Fibroblast of lung (primary cell): Measurements from ENCODE around the gene RERG. TPM values are rescaled to one million over a fixed set of nuclear protein-coding genes. Genes with fewer than 3 reads are reported as not detected.
"Not testable (repeated sequence)": the region's sequence is repeated elsewhere in the genome, so short reads cannot be mapped to it uniquely, and the experiment has no call there.

Experiments
- DNase-seq, 2 donors: peaks; one replicate each; pipeline versions ENCODE4 v3.0.0 to v3.0.0-alpha.2; 2010; ENCODE audit warnings: low read depth in 2 of 2
- H2AFZ ChIP-seq: 2 replicates; pipeline ENCODE4 v1.5.1; 2012; ENCODE audit warnings: low read length, control low read depth, inconsistent platforms
- H3K27ac ChIP-seq: 2 replicates; pipeline ENCODE4 v1.5.1; 2011; ENCODE audit warnings: low read length, control low read depth; ENCODE audit not compliant: insufficient read depth
- H3K27me3 ChIP-seq: 2 replicates; pipeline ENCODE4 v1.5.1; 2011; ENCODE audit warnings: mild to moderate bottlenecking, low read length; ENCODE audit not compliant: control insufficient read depth, insufficient read depth
- H3K36me3 ChIP-seq: 2 replicates; pipeline ENCODE4 v1.5.1; 2011; ENCODE audit warnings: low read length; ENCODE audit not compliant: control insufficient read depth, insufficient read depth
- H3K4me1 ChIP-seq: 2 replicates; pipeline ENCODE4 v1.5.1; 2011; ENCODE audit warnings: low read length; ENCODE audit not compliant: control insufficient read depth, insufficient read depth; ENCODE audit errors: extremely low read depth
- H3K4me2 ChIP-seq: 2 replicates; pipeline ENCODE4 v1.5.1; 2011; ENCODE audit warnings: low read length, control low read depth; ENCODE audit not compliant: insufficient read depth; ENCODE audit errors: extremely low read depth
- H3K4me3 ChIP-seq, 4 experiments: fragments of 200-600 bp in 1 of 4; sonication (generic) in 1 of 4; replicated peaks in 1 of 4; 2 replicates each; pipeline ENCODE4 v1.5.1; 2011 to 2016; ENCODE audit warnings: low read length in 4 of 4, low read depth in 3 of 4, mild to moderate bottlenecking in 3 of 4, control low read depth in 2 of 4, inconsistent platforms in 1 of 4, mixed read lengths in 1 of 4; ENCODE audit not compliant: insufficient read depth in 1 of 4; ENCODE audit errors: control extremely low read depth in 1 of 4
- H3K79me2 ChIP-seq: 2 replicates; pipeline ENCODE4 v1.5.1; 2012; ENCODE audit warnings: mild to moderate bottlenecking, low read length, inconsistent platforms; ENCODE audit not compliant: control insufficient read depth, insufficient read depth
- H3K9ac ChIP-seq: 2 replicates; pipeline ENCODE4 v1.5.1; 2011; ENCODE audit warnings: mild to moderate bottlenecking, low read length, control low read depth; ENCODE audit not compliant: insufficient read depth
- H3K9me3 ChIP-seq: 2 replicates; pipeline ENCODE4 v1.5.1; 2012; ENCODE audit warnings: low read depth, low read length; ENCODE audit not compliant: control insufficient read depth, insufficient read depth
- H4K20me1 ChIP-seq: 2 replicates; pipeline ENCODE4 v1.5.1; 2011; ENCODE audit warnings: low read length; ENCODE audit not compliant: control insufficient read depth, insufficient read depth; ENCODE audit errors: extremely low read depth
- EZH2 ChIP-seq: IDR thresholded peaks from 2 replicates; pipeline ENCODE4 v1.5.1; 2012; ENCODE audit warnings: low read length, control low read depth, mild to moderate bottlenecking; ENCODE audit errors: missing control alignments
- polyA plus RNA-seq, 2 donors: library from polyadenylated mRNA; depleted of rRNA in 1 of 2; stranded (reverse) in 1 of 2; unstranded in 1 of 2; fragments of >200 nt; gene quantifications; 2 replicates each; pipeline ENCODE4 v1.2.1, GENCODE V29; 2011 to 2012; ENCODE audit warnings: missing spikeins in 1 of 2
- total RNA-seq: library from RNA; depleted of rRNA; stranded (reverse); fragments of >200 nt; gene quantifications from 2 replicates; pipeline ENCODE4 v1.2.1, GENCODE V29; 2014
- TF ChIP-seq, protein P1 (sequence below), 2 donors: IDR thresholded peaks in 1 of 2; conservative IDR thresholded peaks in 1 of 2; 1 replicate in 1 of 2; 2 replicates in 1 of 2; pipeline ENCODE4 v1.5.1; 2011 to 2012; ENCODE audit warnings: low read length in 2 of 2, control low read depth in 1 of 2, inconsistent platforms in 1 of 2, low read depth in 1 of 2, mild to moderate bottlenecking in 1 of 2

Gene RERG
- total and polyA plus RNA-seq, 2 donors (not counting 1 experiment from before 2014, with no cell fraction given), result 0.33 to 0.57 TPM

DNA sequence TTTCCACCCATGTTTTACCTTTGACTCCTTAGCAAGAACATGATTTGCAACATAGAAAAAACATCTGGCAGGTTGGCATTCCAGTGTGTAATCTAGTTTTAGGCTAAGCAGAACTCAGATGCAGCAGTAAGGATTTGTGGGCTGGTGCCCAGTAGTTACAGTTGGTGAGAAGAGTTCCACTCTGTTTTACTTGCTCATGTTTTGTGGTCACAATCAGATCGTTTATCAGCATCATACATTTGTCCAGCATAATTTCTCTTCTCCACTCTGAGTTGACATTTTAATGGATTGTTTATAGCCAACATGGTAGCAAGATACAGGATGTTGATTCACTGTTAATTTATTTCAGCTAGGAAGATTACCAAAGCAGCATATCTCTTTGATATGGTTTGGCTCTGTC, 128.4 kb downstream of the RERG start:
- no peaks in the 10 kb centered on the region for H3K36me3 ChIP-seq

DNA sequence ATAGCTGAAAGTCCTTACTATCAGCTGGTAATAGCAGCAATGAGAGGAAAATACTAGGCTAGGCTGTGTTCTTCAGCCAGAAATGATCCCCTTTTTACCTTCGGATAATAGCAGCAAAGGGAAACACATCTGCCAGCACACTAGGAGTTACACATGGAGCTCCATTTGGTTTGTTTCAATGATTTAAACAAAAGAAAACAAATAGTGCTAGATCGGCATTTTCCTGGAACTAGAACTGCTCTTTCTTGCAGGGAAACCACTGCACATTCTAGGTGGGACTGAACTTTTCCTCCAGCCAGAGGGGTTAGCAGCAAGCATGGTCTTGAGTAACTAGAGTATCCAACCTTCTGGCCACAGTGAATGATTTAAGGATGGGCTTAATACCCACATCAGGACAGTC, 130.8 kb downstream of the RERG start:
- no peak overlapping the region for H3K9ac ChIP-seq
- no peaks in the 10 kb centered on the region for H4K20me1 ChIP-seq
- H3K27ac ChIP-seq, result no peak overlapping the region
- TF ChIP-seq, protein P1, sequence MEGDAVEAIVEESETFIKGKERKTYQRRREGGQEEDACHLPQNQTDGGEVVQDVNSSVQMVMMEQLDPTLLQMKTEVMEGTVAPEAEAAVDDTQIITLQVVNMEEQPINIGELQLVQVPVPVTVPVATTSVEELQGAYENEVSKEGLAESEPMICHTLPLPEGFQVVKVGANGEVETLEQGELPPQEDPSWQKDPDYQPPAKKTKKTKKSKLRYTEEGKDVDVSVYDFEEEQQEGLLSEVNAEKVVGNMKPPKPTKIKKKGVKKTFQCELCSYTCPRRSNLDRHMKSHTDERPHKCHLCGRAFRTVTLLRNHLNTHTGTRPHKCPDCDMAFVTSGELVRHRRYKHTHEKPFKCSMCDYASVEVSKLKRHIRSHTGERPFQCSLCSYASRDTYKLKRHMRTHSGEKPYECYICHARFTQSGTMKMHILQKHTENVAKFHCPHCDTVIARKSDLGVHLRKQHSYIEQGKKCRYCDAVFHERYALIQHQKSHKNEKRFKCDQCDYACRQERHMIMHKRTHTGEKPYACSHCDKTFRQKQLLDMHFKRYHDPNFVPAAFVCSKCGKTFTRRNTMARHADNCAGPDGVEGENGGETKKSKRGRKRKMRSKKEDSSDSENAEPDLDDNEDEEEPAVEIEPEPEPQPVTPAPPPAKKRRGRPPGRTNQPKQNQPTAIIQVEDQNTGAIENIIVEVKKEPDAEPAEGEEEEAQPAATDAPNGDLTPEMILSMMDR (conservative IDR thresholded peaks at IDR 0.05 in 1 of 2, IDR thresholded peaks at IDR 0.05 in 1 of 2; ENCODE audit: low read depth in 1 of 2, low read length in 2 of 2), result no peak
- no peak for TF ChIP-seq EZH2
- H2AFZ ChIP-seq, result no peak overlapping the region
- no peaks in the 10 kb centered on the region for H3K4me1 ChIP-seq
- no peaks in the 10 kb centered on the region for H3K79me2 ChIP-seq
- no peak for DNase-seq
- H3K27me3 ChIP-seq, result no peaks in the 10 kb centered on the region
- no peaks in the 10 kb centered on the region for H3K9me3 ChIP-seq
- no peak overlapping the region for H3K4me2 ChIP-seq
- H3K36me3 ChIP-seq, result no peaks in the 10 kb centered on the region
- H3K4me3 ChIP-seq, result no peak overlapping the region

More for the DNA sequence above, 128.4 kb downstream of the RERG start:
- no peaks in the 10 kb centered on the region for H3K9me3 ChIP-seq
- DNase-seq, result no peak
- no peaks in the 10 kb centered on the region for H3K27me3 ChIP-seq
- H3K27ac ChIP-seq, result no peak overlapping the region
- H3K4me1 ChIP-seq, result no peaks in the 10 kb centered on the region
- TF ChIP-seq, protein P1 (conservative IDR thresholded peaks at IDR 0.05 in 1 of 2, IDR thresholded peaks at IDR 0.05 in 1 of 2; ENCODE audit: low read depth in 1 of 2, low read length in 2 of 2), result no peak
- no peak for TF ChIP-seq EZH2
- H3K79me2 ChIP-seq, result no peaks in the 10 kb centered on the region
- no peak overlapping the region for H3K9ac ChIP-seq
- H2AFZ ChIP-seq, result no peak overlapping the region
- no peaks in the 10 kb centered on the region for H4K20me1 ChIP-seq
- H3K4me3 ChIP-seq, result no peak overlapping the region
- no peak overlapping the region for H3K4me2 ChIP-seq

DNA sequence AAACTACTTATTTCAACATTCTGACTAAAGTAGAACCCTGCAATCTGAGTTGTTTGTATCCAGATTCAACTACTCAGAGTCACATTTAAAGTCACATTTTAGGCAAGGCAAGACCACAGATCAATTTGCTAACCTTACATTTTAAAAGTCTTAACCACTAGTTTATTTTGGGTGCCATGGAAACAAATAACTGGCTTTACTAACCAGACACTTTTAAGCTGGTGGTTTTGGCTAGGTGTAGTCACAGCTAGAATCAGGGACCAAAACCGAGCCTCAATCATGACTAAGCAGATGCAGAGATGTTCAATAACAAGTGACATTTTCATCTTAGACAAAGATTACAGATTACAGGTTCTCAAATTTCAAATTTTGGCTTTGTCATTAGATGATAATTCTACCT, 133.1 kb downstream of the RERG start:
- H3K27ac ChIP-seq, result no peak overlapping the region
- no peaks in the 10 kb centered on the region for H3K79me2 ChIP-seq
- no peak overlapping the region for H3K4me3 ChIP-seq
- no peaks in the 10 kb centered on the region for H4K20me1 ChIP-seq
- H2AFZ ChIP-seq, result no peak overlapping the region
- no peaks in the 10 kb centered on the region for H3K27me3 ChIP-seq
- DNase-seq, result no peak
- H3K4me2 ChIP-seq, result no peak overlapping the region
- no peaks in the 10 kb centered on the region for H3K9me3 ChIP-seq
- TF ChIP-seq, protein P1 (conservative IDR thresholded peaks at IDR 0.05 in 1 of 2, IDR thresholded peaks at IDR 0.05 in 1 of 2; ENCODE audit: low read depth in 1 of 2, low read length in 2 of 2), result no peak
- TF ChIP-seq EZH2, result no peak
- no peaks in the 10 kb centered on the region for H3K4me1 ChIP-seq
- no peak overlapping the region for H3K9ac ChIP-seq
- no peaks in the 10 kb centered on the region for H3K36me3 ChIP-seq

DNA sequence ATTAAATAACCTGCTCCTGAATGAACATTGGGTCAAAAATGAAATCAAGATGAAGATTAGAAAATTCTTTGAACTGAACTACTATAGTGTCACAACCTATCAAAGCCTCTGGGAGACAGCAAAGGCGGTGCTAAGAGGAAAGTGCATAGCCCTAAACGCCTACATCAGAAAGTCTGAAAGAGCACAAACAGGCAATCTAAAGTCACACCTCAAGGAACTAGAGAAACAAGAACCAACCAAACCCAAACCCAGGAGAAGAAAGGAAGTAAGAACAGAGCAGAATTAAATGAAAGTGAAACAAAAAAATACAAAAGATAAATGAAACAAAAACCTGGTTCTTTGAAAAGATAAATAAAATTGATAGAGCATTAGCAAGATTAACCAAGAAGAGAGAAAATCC, 143.5 kb downstream of the RERG start:
- H2AFZ ChIP-seq, H3K4me2 ChIP-seq, H3K36me3 ChIP-seq, H3K79me2 ChIP-seq, H3K27ac ChIP-seq, H3K9ac ChIP-seq, H3K27me3 ChIP-seq, H4K20me1 ChIP-seq, H3K4me1 ChIP-seq, H3K9me3 ChIP-seq, H3K4me3 ChIP-seq, DNase-seq: not testable (repeated sequence)
